CD4-positive, alpha-beta T cell treated with Interferon gamma for 1 hour (primary cell): ENCODE data around the gene OSCAR.
"Not testable (repeated sequence)": the region's sequence is repeated elsewhere in the genome, so short reads cannot be mapped to it uniquely, and the experiment has no call there.

ENCODE experiments used
- DNase-seq: peaks from one replicate; pipeline ENCODE4 v3.0.0-alpha.2; 2020

Gene OSCAR

DNA sequence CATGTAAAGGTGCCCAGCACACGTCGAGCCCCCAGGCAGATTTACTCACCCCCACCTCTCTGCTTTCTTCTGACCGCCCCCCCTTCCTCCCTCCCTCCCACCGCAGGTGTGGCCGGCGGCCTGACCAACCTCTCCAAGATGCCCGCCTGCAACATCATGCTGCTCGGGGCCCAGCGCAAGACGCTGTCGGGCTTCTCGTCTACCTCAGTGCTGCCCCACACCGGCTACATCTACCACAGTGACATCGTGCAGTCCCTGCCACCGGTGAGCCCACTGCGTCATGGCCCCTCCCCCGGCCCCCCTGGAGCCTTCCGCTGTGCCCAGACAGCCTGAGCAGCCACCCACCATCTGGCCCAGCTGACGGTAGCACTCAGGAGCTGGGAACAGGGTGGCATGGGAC is 23.8 kb upstream of the OSCAR start:
- no peak for DNase-seq

DNA sequence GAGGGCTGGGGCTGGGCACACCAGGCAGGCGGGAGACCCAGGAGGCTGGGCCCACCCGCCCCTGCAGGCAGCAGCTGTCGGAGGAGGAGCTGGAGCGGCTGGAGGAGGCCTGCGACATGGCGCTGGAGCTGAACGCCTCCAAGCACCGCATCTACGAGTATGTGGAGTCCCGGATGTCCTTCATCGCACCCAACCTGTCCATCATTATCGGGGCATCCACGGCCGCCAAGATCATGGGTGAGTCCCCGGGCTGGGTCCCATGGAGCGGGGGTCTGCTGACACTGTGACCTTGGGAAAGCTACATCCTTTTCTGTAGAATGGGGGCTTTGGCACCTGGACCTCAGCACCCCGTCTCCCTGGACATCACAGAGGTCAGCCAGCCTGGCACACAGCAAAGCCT is 23.1 kb upstream of the OSCAR start:
- DNase-seq = no peak

DNA sequence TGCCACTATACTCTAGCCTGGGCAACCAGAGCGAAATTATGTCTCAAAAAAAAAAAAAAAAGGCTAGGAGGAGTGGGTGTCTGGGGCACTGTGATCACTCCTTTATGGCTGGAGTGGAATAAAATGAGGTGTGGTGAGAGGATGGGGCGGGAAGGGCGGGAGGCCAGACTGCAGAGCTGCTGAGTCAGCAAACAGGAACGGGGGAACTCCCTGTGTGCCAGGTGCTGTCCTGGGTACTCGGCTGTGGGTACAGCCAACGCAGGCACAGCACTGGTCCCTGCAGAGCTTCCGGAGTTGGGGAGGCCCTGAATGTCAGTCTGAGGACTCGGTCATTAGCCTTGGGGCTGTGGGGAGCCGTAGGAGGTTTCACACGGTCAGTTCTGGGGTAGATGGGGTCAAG is 20.7 kb upstream of the OSCAR start:
- DNase-seq = no peak

DNA sequence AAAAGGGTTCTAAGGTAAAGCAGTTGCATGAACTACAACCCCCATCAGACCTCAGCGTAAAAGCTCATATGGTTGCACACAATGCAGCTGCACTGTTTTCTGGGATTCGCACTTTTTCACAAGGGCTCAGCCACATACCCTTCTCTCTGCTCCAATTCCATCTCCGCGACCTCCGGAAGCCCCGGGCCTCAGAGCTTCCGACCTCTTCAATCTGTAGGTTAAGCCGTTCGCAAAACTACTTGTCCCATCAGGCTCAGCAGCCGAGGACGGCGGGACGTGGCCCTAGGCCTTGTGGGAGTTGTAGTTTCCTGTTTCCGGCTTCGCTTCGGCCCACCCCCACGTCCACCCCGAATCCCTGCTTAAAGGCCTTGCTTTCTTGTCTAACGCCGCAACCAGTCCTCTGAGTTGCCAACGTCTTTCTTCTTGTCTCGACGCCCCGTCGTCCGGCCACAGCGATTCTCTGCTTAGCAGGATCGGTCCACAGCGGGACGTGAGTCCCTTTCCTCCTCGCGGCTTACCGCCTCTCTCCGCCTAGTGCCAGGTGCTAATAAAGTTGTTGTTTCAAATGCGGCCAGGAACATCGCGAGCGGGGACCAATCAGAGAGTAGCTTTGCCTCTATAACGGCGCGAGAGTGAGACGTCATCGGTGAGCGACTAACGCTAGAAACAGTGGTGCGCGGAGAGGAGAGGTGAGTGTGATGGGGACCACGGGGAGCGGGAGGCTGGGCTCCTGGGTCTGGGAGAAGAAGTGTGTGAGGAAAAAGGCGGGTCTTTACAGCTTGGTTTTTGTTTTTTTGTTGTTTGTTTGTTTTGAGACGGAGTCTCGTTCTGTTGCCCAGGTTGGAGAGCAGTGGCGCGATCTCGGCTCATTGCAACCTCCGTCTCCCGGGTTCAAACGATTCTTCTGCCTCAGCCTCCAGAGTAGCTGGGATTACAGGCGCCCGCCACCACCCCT is 14.8 kb upstream of the OSCAR start, which contains the start of the genes PRPF31 and TFPT:
PRPF31 (plus strand) TSS at position 646 of the 955 bp plus-strand sequence. CDS start 2,525 bp downstream, outside the sequence.
TFPT (minus strand) TSS at position 549 of the 955 bp plus-strand sequence; CDS start at position 161, 388 bp downstream.
- peak; percentile 93 for DNase-seq

DNA sequence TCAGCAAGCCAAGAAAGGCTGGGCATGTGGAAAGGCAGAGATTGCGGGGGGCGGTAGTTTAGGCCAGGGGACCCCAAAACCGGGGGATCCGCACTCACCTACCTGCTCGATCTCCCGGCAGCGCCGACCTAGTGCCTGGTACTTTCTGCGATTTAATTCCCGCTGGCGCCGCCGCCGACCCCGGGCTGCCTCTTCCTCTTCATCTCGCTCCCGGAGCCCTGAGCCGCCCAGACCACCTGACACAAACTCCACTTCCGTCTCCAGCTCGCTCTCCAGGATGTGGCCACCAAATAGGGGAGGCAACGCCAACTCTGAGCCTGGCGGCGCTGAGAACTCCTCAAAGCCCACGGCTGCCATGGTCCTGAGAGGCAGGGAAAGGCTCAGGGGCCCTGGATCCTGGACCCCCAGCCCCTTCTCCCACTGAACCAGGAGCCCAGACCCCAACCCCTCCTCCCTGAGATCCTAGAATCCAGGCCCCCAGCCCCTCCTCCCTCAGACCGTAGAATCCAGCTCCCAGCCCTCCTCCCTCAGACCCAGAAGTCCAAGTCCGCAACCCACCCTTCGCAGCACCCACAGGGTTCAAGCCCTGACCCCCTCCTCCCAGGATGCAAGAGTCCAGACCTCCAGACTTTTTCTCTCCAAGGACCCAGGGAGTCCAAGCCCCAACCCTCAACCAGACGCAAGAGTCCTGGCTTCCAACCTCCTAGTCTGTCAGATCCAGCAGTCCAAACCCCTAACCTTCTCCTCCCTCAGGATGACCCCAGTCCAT is 13.9 kb upstream of the OSCAR start:
- DNase-seq = no peak

DNA sequence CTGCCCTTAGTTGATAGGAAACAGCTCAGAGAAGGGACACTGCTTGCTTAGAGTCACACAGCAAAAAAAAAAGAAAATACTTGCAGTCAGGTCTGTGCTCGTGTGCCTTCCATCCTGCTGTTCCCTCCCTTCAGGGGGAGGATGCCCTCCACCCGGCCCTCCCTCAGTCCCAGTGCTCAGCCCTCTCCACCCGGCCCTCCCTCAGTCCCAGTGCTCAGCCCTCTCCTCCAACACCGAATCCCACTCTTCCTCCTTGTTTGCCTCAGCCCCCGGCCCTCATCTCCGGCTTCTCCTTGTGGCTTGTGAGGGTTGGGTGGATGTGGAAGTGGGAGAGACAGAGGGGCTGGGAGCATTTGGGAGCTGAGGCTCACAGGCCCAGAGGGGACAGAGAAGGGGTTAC is 9.0 kb upstream of the OSCAR start:
- DNase-seq = no peak

DNA sequence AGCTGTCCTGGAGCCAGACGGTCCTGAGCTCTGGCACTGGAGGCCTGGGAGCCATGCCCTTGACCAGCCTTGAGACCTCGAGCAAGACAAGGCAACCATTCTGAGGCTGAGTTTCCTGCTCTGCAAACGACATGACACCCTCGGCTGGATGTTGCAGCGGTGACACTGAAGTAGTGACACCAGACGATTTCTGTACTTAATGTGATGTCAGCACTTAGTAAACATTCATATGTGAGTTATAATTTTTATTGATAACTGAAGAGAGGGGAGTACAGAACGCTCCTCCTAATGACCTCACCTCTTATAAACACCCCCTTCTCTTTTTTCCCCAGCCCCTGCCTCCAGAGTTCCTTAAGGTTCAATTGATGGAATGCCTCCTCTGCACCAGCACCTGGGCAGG is 7.9 kb upstream of the OSCAR start:
- no peak for DNase-seq

DNA sequence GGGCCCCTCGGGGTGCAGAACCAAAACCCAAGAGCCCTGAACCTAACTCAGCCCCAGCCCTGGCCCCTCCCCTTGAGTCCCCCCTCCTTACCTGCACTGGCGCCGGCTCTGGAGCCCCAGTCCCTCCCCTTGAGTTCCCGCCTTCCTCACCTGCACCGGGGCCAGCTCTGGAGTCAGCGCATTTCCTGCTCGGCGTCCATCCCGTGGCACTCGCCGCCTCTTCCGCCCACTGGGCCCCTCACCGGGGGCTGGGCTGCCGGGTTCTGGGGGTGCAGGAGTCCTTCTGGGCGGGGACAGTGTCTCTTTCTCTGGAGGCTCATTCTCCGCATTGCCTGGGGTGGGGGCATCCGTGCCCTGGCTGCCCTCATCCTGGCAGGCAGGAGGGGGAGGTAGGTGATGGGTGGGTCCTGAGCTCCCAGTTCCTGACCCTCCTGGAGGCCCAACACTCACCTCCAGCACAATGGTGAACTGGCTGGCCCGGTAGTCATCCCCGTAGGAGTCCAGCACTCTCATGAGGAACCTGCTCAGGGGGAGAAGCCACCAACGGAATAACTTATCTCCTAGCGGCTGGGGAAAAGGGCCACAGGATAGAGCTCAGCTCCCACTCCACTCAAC is 7.4 kb upstream of the OSCAR start:
- no peak for DNase-seq

DNA sequence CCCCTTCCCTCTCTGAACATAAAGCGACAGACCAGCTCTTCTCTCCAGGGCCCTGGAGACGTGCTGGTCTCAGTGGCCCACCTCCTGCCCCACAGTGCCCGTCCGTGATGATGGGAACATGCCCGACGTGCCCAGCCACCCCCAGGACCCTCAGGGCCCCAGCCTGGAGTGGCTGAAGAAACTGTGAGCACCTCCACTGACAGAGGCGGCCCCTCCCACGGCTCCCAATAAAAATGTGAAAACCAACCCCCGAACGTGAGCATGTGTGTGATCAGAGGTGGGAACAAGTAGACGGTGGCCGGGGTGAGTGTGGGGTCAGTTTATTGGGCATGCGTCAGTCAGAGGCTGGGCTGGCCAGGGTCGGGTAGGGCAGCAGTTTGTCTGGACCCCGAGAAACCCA is 6.1 kb upstream of the OSCAR start:
- no peak for DNase-seq

DNA sequence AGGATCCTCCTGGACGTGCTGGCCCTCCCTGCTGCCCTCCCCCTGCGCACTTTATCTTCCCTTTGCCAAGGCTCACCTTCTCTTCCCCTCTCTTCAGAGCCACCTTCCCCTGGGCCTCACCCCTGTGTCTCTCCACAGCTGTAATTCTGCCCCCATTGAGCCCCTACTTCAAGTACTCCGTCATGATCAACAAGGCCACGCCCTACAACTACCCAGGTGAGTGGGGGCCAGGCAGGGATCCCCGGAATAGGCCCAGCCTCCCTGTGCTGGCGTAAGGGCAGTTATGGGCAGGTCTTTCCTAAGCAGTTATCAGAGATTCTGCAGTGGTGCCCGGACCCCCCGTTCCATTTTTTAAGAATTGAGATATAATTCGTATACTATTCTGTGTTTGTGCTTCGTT is 5.2 kb upstream of the OSCAR start:
- DNase-seq = no peak

DNA sequence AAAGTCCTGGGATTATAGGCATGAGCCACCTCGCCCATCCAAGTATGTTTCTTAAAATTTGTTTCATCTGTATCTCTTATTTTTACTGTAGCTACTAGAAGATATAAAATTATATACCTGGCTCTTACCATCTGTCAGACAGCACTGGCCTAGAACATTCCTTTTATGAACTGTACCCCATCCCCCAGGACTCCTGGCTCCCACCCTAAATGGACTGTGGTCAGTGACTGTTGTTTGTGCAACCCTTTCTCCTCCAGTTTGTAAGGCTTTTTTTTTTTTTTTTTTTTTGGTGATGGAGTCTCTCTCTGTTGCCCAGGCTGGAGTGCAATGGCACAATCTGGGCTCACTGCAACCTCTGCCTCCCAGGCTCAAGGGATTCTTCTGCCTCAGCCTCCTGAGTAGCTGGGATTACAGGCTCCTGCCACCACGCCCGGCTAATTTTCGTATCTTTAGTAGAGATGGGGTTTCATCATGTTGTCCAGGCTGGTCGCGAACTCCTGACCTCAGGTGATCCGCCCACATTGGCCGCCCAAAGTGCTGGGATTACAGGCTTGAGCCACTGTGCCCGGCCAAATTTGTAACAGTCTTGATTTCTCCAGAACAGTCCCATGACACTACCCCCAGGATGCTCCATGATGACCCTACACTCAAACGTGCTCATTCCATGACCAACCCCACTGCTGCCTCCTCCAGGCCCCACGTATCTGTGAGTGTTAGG is 4.6 kb upstream of the OSCAR start:
- DNase-seq = no peak

DNA sequence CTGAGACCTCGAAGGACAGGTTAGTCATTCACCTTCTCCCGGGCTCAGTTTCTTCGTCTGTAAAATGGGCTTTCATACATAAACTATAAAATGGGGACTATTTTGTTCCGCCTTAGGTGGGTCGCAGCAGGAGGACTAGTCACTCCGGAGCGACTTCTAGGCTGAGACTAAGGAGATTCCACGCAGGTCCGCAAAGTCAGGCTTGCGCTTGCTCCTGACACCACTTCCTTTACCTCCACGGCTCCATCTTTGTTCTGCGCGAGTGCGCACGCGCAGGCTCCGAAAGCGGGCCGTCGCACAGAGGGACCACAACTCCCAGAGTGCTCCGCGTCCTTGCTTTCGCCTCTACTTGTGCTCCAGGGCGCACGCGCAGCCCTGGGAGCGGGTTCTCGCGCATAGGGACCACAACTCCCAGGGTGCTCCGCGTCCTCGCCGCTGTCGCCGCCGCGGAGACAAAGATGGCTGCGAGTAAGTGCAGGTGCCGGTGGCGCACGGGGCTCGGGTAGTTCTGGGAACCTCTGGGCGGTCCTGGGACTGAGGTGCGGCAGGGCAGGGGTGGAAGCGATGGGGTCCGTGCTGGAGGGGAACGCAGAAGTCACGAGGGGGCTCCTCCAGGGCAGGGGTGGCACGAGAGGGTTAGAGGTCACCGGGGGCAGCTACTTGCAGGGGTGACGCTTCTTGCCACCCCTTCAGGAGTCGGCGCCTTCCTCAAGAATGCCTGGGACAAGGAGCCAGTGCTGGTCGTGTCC is 2.0 kb upstream of the OSCAR start, which contains the start of gene NDUFA3:
NDUFA3 (plus strand) TSS at position 435 of the 749 bp plus-strand sequence; CDS start at position 459, 24 bp downstream.
- peak; percentile 100 for DNase-seq

DNA sequence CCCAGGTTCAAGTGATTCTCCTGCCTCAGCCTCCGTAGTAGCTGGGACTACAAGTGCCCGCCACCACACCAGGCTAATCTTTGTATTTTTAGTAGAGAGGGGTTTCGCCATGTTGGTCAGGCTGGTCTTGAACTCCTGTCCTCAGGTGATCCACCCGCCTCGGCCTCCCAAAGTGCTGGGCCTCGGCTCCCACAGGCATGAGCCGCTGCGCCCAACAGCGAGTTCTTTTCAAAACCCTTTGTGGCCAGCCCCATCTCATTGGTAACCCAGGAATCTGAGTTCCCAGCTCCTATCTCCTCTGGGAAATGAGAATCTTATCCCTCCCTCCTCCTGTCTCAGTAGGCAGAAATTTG is 724 bp downstream of the OSCAR start:
- DNase-seq = not testable (repeated sequence)

DNA sequence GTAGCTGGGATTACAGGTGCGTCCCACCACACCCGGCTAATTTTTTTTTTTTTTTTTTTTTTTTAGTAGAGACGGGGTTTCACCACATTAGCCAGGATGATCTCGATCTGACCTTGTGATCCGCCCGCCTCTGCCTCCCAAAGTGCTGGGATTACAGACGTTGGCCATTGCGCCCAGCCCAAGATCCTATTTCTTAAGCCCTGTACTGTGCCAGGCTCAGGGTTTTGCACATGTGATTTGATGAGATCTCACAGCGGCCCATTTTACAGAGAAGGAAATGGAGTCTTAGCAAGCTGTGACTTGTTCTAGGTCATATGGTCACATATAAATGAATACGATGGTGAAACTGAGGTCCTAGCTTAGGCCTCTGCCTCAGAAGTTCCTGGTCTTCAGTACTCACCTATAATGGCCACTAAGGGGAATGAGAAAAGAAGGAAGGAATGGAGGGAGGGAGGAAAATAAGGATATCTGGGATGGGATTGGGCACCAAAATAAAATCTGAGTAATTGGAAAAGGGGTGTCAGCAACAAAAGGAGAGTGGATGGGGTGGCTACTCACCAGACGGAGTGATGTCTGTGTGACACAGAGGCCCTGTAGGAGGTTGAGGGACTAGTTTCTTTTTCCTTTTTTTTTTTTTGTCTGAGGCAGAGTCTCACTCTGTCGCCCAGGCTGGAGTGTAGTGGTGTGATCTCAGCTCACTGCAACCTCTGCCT is 1.3 kb downstream of the OSCAR start:
- no peak for DNase-seq

DNA sequence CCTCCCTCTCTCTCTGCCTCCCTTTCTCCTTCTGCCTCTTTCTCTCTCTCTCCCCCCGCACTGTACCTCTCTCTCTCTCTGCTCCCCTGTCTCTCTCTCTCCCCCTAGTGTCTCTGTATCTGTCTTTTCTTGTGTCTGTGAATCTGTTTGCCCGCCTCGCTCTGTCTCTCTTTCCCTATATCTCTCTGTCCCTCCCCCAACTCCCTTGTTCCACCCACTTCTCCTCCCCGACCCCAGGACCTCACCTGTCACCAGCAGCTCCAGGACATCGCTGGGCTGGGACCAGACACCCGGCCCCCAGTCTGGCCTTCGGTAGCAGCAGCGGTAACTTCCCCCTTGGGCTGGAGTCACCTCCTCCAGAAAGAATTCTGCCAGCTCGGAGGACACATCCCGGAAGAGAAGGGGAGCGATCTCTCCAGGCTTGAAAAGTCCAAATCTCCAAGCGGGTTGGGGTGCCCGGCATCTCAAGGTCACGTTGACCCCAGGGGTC is 3.9 kb downstream of the OSCAR start:
- DNase-seq = no peak

DNA sequence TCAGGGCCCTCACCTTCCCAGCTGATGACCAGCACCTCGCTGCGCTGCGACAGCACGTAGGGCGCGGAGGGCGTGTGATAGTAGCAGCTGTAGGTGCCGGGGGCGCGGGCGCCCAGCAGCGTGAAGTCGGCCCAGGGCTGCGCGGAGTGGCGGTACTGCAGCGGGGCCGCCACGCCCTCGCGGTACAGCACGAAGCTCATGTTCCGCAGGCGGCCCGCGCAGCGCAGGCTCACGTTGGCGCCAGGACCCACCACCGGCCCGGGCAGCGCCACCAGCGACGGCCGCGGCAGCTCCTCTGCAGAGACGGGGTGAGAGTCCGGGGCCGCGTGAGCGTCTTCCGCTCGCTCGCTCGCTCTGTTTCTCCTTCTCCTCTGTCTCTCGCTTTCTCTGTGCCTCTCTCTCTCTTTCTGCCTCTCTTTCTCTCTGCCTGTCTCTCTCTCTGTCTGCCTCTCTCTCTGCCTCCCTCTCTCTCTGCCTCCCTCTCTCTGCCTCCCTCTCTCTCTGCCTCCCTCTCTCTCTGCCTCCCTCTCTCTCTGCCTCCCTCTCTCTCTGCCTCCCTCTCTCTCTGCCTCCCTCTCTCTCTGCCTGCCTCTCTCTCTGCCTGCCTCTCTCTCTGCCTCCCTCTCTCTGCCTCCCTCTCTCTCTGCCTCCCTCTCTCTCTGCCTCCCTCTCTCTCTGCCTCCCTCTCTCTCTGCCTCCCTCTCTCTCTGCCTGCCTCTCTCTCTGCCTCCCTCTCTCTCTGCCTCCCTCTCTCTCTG is 4.6 kb downstream of the OSCAR start:
- DNase-seq = peak; percentile 41

DNA sequence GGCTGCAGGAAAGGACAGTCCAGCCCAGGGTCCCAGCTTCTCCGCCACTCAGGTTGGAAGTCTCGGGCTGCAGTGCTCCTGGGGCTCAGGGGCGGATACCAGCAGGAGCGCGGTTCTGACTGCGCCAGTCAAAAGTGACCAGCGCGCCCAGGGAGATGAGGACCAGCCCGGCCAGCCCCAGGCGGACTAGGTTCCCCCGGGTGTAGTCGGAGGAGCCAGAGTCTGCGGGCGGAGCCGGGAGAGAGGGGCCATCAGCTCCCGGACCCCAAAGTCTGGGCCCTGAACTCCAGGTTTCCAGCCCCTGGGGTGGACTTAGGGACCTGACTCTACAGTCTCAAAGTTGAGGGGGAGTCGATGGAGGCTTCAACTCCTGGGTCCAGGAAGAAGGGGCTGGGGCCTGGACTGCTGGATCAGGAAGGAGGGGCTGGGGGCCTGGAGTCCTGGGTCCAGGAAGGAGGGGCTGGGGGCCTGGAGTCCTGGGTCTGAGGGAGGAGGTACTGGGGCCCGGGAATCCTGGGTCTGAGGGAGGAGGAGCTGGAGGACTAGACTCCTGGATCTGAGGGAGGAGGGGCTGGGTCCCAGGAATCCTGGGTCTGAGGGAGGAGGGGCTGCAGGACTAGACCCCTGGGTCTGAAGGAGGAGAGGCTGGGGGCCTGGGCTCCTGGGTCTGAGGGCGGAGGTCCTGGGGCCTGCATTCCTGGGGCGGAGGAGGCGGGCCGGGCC is 5.3 kb downstream of the OSCAR start:
- DNase-seq = no peak

DNA sequence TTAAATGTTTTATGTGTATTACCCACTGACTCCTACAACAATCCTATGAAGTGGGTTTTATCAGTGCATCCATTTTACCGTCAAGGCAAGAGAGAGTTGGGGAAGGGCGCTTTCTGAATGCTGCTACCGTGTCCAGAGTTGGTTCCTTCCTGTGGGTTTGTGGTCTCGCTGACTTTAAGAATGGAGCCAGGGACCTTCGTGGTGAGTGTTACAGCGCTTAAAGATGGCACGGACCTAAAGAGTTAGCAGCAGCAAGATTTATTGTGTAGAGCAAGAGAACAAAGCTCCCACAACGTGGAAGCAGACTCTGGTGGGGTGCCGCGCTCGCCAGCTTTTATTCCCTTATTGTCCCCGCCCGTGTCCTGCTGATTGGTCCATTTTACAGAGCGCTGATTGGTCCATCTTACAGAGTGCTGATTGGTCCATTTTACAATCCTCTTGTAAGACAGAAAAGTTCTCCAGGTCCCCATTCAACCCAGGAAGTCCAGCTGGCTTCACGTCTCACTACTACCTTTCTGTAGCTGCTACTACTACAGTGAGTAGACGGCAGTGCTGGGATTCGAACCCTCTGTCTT is 6.1 kb downstream of the OSCAR start:
- no peak for DNase-seq

DNA sequence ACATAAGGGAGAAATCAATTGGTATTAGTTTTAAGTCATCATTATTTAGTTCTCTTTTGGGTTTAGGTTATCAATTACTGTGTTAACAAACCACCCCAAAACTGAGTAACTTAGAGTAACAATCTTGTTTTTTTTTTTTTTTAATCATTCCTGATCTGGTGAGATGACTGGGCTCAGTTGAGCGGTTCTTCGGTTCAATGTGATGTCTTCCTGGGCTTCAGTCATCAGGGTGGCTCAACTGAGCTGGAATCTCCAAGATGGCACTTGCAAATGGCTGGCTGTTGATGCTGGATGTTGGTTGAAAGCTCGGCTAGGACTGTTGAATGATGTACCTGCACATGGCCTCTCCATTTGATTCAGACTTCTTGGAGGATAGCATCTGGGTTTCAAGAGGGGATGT is 16.2 kb downstream of the OSCAR start:
- DNase-seq = no peak
